HG03442 (cell line): Measurements from ENCODE around the gene SPINK6.

Source experiments
- ATAC-seq: cut with Tn5 transposase; IDR thresholded peaks from one replicate; pipeline ENCODE4 v1.9.1; 2021; ENCODE audit warnings: mild to moderate bottlenecking, moderate library complexity; ENCODE audit not compliant: unreplicated experiment

SPINK6 gene, protein sequence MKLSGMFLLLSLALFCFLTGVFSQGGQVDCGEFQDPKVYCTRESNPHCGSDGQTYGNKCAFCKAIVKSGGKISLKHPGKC

DNA sequence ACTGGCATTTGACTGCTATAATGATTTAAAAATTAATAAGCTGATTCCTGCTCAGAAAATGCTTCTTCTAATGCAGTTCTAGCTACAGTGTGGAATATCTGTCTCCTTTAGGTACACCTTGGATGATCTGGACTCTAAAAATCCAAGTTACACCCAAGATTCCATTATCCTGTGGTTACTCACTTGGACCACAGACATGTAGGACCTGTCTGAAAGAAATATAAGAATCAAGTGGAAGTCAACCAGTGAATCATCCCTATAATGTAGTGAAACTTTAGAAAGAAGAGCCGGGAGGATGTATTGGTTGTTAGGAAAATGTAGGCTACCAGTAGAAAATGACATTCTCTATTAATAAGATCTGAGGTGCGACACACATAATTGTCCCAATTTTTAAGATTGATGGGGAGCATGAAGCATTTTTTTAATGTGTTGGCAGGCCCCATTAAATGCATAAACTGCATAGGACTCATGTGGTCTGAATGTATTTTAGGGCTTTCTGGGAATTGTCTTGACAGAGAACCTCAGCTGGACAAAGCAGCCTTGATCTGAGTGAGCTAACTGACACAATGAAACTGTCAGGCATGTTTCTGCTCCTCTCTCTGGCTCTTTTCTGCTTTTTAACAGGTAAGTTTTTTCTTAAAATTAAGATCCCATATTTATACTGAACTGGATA lies at the start of gene SPINK6:
Gene SPINK6, plus strand, starts transcription at position 512 of the 673 bp plus-strand sequence. Its CDS starts 55 bp downstream, at position 567.
- ATAC-seq, result no peak

DNA sequence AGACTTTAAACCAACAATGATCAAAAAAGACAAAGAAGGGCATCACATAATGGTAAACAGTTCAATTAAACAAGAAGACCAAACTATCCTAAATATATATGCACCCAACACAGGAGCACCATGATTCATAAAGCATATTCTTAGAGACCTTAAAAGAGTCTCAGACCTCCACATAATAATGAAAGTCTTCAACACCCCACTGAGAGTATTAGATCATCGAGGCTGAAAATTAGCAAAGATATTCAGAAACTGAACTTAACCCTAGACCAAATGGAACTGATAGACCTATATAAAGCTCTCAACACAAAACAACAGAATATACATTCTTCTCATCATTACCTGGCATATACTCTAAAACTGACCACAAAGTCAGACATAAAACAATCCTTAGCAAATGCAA lies 46.2 kb upstream of the SPINK6 start:
- ATAC-seq, result no peak

DNA sequence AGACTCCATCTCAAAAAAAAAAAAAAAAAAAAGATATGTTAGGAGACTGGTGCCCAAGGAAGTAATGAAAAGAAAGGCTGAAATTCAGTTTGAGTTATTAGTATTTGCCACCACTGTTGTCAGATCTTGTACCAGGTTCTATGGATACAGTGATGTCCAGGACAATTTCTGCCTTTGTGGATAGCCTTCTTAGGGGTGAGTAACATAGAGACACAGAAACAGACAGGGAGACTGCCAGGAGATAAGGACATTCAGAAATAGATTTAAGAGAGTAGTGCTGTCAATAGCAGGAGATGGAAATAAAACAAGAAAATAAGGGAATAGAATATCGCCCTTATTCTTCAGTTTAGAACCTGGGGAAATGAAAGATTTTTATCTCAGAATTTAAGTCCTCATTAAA lies 40.8 kb upstream of the SPINK6 start:
- ATAC-seq, result no peak

DNA sequence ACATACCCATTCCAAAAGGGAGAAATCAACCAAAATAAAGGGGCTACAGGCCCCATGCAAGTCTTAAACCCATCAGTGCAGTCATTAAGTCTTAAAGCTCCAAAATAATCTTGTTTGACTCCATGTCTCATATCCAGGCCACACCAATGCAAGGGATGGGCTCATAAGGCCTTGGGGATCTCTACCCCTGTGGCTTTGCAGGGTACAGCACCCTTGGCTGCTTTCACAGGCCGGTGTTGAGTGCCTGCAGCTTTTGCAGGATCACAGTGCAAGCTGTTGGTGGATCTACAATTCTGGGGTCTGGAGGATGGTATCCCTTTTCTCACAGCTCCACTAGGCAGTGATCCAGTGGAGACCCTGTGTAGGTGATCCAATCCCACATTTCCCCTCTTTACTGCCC lies 39.5 kb upstream of the SPINK6 start:
- no peak for ATAC-seq

GRCh38 chr5:148166550-148167283 lies 36.1 kb upstream of the SPINK6 start:
- no peak for ATAC-seq

GRCh38 chr5:148168246-148168645 lies 34.6 kb upstream of the SPINK6 start, which contains the start of gene SPINK14:
Gene SPINK14 (plus strand): TSS chr5:148168546. CDS start chr5:148169733, 1,187 bp downstream.
- no peak for ATAC-seq

DNA sequence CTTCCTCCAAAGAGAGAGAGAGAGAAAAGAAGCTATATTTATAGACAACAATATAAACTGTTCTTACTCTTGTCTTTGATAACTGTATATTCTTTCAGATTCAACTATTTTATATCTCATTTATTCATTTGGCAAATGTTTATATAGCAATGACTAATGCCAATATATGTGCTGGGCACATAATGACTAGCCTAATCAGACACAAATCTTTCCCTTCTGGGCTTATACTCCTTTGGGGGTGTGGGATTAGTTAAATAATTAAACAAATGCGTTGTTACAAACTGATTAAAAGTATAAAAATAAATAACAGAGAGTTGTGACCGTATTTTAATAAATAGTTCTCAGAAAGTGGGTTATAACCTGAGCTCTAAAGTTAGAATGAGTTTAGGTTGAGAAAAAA lies 30.5 kb upstream of the SPINK6 start:
- no peak for ATAC-seq

DNA sequence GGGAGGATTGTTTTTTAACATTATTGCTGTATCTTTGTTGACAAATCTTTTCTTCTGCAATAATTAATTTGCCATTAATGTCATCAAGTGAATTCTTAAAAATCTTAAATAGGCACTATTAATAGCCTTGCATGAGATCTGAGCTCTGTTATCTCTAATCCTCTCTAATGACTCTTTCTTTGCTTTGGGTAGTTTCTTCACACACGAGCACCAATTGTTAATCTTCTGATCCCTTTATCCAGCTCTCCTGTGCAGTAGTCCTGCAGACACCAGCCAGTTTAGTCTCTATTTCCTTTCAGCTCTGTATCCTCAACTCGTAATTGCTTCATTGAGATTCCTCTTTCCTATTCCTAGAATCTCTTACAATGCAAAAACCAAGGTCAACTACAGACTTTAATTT lies 26.4 kb upstream of the SPINK6 start:
- ATAC-seq, result no peak

DNA sequence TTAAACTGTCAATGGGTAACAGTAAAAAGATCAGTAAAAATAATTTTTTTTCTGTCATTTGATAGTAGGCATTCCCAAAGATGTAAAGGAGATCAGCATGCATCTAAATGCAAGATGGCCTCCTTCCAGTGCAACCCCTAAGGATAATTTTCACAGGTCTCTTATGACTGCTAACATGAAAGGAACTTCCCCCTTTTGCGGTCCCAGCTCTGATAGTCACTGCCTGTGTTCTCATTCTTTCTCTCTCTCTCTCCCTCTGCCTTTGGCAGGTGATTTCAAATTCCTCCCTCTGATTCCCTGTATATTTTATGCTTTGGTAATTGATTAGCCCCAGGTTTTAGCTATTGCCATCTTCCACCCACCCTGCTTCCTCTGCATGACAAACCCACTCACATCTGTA lies 25.6 kb upstream of the SPINK6 start:
- no peak for ATAC-seq

- ATAC-seq, result peak; percentile 82
Observed at GRCh38 chr5:148179234-148179824, 23.5 kb upstream of the SPINK6 start.

GRCh38 chr5:148186248-148187003 lies 16.4 kb upstream of the SPINK6 start:
- peak; percentile 96 for ATAC-seq

GRCh38 chr5:148191010-148191409 lies 11.8 kb upstream of the SPINK6 start:
- no peak for ATAC-seq

- no peak for ATAC-seq
Observed at GRCh38 chr5:148193202-148193601, 9.6 kb upstream of the SPINK6 start.

- no peak for ATAC-seq
Observed at GRCh38 chr5:148201151-148201550, 1.7 kb upstream of the SPINK6 start.

- no peak for ATAC-seq
Observed at GRCh38 chr5:148205044-148205806, 2.4 kb downstream of the SPINK6 start.

DNA sequence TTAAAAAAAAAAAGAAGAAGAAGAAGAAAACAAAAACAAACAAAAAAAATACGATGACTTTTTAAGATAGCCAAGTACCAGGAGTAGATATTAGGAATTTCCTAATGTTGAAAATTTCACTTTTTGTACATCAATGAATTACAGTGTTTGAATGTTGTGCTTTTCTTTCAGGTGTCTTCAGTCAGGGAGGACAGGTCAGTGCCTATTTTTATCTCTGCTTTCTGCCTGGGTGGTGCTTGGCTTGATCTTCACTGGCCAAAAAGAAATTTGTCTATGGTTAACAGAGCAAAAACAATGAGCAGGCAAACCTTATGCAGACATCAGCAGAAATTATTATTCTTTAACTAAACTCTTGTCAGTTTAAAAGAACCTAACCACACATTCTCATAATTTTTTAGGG lies 3.0 kb downstream of the SPINK6 start:
- ATAC-seq, result no peak

- ATAC-seq, result no peak
Observed at GRCh38 chr5:148206620-148207019, 3.8 kb downstream of the SPINK6 start.

- no peak for ATAC-seq
Observed at GRCh38 chr5:148208226-148208625, 5.4 kb downstream of the SPINK6 start.

DNA sequence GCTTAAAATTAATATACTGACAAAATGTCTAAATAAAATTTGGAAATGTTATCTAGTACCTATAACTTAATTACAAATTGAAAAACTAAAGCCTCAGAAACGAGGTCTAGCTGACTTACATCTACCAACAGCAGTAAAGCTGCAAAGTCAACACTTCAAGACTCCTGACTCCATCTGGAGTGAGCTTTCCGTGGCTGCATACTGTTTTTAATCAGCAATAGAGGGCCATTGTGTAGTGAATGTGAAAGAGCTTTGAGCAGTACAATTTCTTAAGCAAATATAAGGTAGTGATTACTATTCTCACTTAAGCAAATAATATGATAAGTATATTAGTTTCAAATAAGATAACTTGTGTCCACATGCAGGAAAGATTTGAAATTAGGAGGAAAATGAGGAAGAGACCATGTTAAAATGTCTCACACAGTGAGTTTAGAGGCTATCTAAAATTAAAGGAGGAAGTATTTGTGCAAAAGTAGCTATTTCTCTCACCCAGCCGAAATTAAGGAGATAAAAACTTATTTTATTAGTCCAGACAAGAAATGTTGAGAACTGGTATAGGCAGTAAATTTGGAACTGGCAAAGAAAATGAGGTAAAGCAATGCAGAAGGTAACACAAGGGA lies 6.4 kb downstream of the SPINK6 start:
- no peak for ATAC-seq

DNA sequence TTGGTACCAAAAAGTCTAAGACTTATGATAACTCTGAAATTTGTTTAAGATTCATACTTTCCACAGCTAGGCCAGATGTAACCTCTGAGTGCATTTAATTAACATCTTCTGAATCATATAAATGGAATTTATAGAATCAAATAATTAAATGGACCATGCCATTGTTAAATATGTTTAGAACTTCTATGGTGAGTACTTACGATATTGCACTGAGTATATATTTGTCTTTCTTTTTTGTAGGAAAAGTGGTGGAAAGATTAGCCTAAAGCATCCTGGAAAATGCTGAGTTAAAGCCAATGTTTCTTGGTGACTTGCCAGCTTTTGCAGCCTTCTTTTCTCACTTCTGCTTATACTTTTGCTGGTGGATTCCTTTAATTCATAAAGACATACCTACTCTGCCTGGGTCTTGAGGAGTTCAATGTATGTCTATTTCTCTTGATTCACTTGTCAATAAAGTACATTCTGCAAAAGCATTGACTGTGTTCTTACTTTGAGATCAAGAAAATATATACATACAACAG lies 11.9 kb downstream of the SPINK6 start:
- ATAC-seq, result no peak
